ENCODE data around the gene KCNQ4. TPM values are rescaled to one million over a fixed set of nuclear protein-coding genes. Genes with fewer than 3 reads are reported as not detected.

The KCNQ4 gene
- total RNA-seq, 4 donors from 2014 or later, result 1.1 to 3.3 (median 2.4) TPM

DNA sequence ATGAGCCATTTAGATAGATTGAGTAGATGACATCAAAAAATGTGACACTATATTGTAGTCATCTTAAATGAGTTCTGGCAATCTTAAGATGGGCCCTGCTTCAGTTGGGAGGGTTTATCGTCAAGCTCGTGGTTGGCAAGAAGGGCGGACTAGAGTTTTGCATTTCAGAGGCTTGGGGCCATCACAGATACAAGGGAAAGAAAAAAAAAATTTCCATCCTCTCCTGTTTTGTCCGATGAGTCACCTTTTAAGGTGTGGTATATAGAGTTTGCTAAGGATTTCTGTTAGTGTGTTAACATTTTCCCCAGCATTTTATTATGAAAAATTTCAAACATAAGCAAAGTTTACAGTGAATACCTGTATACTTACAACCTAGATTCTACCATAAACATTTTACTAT lies 31.8 kb upstream of the KCNQ4 start:
- no peak overlapping the region for H3K27ac ChIP-seq
- H3K27me3 ChIP-seq, result no peaks in the 10 kb centered on the region
- H3K4me1 ChIP-seq, result peaks cover 0 to 10% (median 0%) of the 10 kb centered on the region in 4 donors
- H3K36me3 ChIP-seq, result peaks cover 0 to 78% (median 0%) of the 10 kb centered on the region in 3 donors
- no peak overlapping the region for H3K4me3 ChIP-seq
- no peaks in the 10 kb centered on the region for H3K9me3 ChIP-seq
- no peak for DNase-seq
- TF ChIP-seq POLR2A (IDR thresholded peaks at IDR 0.05), result no peak
- TF ChIP-seq, protein P1, sequence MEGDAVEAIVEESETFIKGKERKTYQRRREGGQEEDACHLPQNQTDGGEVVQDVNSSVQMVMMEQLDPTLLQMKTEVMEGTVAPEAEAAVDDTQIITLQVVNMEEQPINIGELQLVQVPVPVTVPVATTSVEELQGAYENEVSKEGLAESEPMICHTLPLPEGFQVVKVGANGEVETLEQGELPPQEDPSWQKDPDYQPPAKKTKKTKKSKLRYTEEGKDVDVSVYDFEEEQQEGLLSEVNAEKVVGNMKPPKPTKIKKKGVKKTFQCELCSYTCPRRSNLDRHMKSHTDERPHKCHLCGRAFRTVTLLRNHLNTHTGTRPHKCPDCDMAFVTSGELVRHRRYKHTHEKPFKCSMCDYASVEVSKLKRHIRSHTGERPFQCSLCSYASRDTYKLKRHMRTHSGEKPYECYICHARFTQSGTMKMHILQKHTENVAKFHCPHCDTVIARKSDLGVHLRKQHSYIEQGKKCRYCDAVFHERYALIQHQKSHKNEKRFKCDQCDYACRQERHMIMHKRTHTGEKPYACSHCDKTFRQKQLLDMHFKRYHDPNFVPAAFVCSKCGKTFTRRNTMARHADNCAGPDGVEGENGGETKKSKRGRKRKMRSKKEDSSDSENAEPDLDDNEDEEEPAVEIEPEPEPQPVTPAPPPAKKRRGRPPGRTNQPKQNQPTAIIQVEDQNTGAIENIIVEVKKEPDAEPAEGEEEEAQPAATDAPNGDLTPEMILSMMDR (IDR thresholded peaks at IDR 0.05), result no peak

- Histone ChIP-seq H3K4me1 (peaks cover 0 to 10% (median 0%) of the 10 kb centered on the region in 4 donors), H3K9me3 (no peaks in the 10 kb centered on the region), H3K36me3 (peaks cover 0 to 83% (median 0%) of the 10 kb centered on the region in 3 donors), H3K4me3 (no peak overlapping the region), H3K27me3 (no peaks in the 10 kb centered on the region), H3K27ac (no peak overlapping the region)
- no peak for DNase-seq
- no peak for TF ChIP-seq POLR2A (IDR thresholded peaks at IDR 0.05)
- TF ChIP-seq, protein P1 (IDR thresholded peaks at IDR 0.05), result no peak
These were observed 30.3 kb upstream of the KCNQ4 start for GRCh38 chr1:40753142-40753882.

DNA sequence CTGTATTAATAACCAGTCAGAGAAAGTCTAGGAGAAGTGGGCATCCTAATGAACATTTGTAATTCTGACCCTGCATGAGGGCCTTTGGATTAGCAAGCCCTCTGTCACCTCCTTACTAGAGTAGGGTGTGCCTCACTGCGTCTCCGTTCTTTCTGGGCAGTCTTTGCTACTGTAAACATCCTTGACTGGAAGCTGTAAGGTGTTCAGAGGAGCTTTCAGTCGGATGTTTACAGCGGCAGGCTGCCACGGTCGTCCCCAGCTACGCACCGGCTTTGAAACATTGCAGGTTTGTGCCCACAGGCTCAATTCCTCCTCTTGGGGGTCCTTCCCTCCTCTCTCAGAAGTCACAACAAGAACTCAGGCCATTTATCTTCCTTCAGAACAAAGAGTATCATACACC lies 29.4 kb upstream of the KCNQ4 start:
- H3K36me3 ChIP-seq, result peaks cover 0 to 84% (median 0%) of the 10 kb centered on the region in 3 donors
- H3K27ac ChIP-seq, result no peak overlapping the region
- no peaks in the 10 kb centered on the region for H3K9me3 ChIP-seq
- no peak for DNase-seq
- no peaks in the 10 kb centered on the region for H3K27me3 ChIP-seq
- H3K4me1 ChIP-seq, result peaks cover 0 to 7% (median 0%) of the 10 kb centered on the region in 4 donors
- TF ChIP-seq POLR2A (IDR thresholded peaks at IDR 0.05), result no peak
- TF ChIP-seq, protein P1 (IDR thresholded peaks at IDR 0.05), result no peak
- H3K4me3 ChIP-seq, result no peak overlapping the region

GRCh38 chr1:40755067-40755466 lies 28.5 kb upstream of the KCNQ4 start:
- Histone ChIP-seq H3K4me1 (peaks cover 0 to under 1% (median 0%) of the 10 kb centered on the region in 4 donors), H3K27ac (no peak overlapping the region), H3K4me3 (no peak overlapping the region), H3K36me3 (peaks cover 0 to 84% (median 0%) of the 10 kb centered on the region in 3 donors), H3K9me3 (no peaks in the 10 kb centered on the region), H3K27me3 (no peaks in the 10 kb centered on the region)
- TF ChIP-seq POLR2A (IDR thresholded peaks at IDR 0.05), result no peak
- TF ChIP-seq, protein P1 (IDR thresholded peaks at IDR 0.05), result no peak
- DNase-seq, result no peak

- no peaks in the 10 kb centered on the region for H3K9me3 ChIP-seq
- no peak for DNase-seq
- no peak overlapping the region for H3K4me3 ChIP-seq
- TF ChIP-seq, protein P1 (IDR thresholded peaks at IDR 0.05), result no peak
- no peak for TF ChIP-seq POLR2A (IDR thresholded peaks at IDR 0.05)
- H3K4me1 ChIP-seq, result no peaks in the 10 kb centered on the region
- H3K27me3 ChIP-seq, result no peaks in the 10 kb centered on the region
- H3K36me3 ChIP-seq, result peaks cover 0 to 88% (median 0%) of the 10 kb centered on the region in 3 donors
- H3K27ac ChIP-seq, result no peak overlapping the region
These were observed 27.1 kb upstream of the KCNQ4 start for GRCh38 chr1:40756523-40756922.
